Hepatocyte (in vitro differentiated cells): ENCODE results near the gene CCM2L.
A peak's percentile ranks its signal among the peaks of the same experiment; 100 is the strongest.

Source experiments
- CTCF ChIP-seq: fragments of 200-600 bp; sonication (generic); IDR thresholded peaks from 2 replicates; pipeline ENCODE4 v1.5.1; 2016; ENCODE audit warnings: antibody characterized with exemption, mild to moderate bottlenecking; ENCODE audit not compliant: poor library complexity
- EZH2 ChIP-seq: fragments of 200-600 bp; sonication (generic); IDR thresholded peaks from 2 replicates; pipeline ENCODE4 v1.6.1; 2016; ENCODE audit warnings: antibody characterized with exemption, mild to moderate bottlenecking, borderline replicate concordance

DNA sequence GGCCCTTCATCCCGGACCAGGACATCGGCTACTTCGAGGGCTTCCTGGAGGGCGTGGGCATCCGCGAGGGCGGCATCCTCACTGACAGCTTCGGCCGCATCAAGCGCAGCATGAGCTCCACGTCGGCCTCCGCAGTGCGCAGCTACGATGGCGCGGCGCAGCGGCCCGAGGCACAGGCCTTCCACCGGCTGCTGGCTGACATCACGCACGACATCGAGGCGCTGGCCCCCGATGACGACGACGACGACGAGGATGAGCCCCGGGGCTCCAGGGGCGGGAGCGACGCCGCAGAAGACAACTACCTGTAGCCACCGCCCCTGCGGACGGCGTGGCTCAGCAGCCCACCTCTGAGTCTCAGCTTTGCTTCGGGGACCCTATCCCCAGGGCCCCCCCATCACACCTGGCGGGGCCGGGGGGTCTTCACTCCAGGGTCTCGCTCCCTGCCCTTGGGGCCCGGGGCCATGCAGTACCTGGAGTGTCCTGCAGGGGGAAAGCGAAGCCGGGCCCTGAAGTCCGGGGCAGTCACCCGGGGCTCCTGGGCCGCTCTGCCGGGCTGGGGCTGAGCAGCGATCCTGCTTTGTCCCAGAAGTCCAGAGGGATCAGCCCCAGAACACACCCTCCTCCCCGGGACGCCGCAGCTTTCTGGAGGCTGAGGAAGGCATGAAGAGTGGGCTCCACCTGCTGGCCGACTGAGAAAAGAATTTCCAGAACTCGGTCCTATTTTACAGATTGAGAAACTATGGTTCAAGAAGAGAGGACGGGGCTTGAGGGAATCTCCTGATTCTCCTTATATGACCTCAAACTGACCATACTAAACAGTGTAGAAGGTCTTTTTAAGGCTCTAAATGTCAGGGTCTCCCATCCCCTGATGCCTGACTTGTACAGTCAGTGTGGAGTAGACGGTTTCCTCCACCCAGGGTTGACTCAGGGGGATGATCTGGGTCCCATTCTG lies 21.0 kb downstream of the CCM2L start:
- TF ChIP-seq EZH2 (no peak), CTCF (peak; percentile 99)
